Measurements from ENCODE around the gene C1orf167.
A peak's percentile ranks its signal among the peaks of the same experiment; 100 is the strongest.

The C1orf167 gene

GRCh38 chr1:11719313-11720032, 42.5 kb upstream of the C1orf167 start:
- peak overlapping the region; percentile 53 for H3K4me3 ChIP-seq (ENCODE audit: low read depth, low read length)
- DNase-seq (ENCODE audit: low read depth), result peak; percentile 90
- TF ChIP-seq, protein P1, sequence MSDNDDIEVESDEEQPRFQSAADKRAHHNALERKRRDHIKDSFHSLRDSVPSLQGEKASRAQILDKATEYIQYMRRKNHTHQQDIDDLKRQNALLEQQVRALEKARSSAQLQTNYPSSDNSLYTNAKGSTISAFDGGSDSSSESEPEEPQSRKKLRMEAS (IDR thresholded peaks at IDR 0.05; ENCODE audit: low read depth, low read length), result peak; percentile 83
- TF ChIP-seq POLR2A (IDR thresholded peaks at IDR 0.05; ENCODE audit: extremely low read depth, insufficient read length), result peak; percentile 43
- peak; percentile 92 for TF ChIP-seq CTCF (IDR thresholded peaks at IDR 0.05; ENCODE audit: low read depth, low read length)
- TF ChIP-seq MYC (IDR thresholded peaks at IDR 0.05; ENCODE audit: low read depth, low read length), result peak; percentile 93

DNA sequence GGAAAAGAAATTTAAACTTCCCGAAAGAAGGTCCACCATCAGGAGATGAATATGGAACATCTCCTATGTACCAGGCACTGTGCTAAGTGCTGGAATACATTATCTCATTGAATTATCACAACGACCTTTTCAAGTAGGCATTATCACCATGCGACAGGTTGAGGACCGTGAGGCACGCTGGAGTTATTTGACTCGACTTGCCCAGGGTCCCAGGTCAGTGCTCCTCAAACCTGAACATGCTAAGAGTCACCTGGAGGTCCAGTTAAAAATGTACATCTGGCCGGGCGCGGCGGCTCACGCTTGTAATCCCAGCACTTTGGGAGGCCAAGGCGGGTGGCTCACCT, 42.0 kb upstream of the C1orf167 start:
- no peak for TF ChIP-seq POLR2A (IDR thresholded peaks at IDR 0.05; ENCODE audit: extremely low read depth, insufficient read length)
- no peak for TF ChIP-seq MYC (IDR thresholded peaks at IDR 0.05; ENCODE audit: low read depth, low read length)
- TF ChIP-seq CTCF (IDR thresholded peaks at IDR 0.05; ENCODE audit: low read depth, low read length), result no peak
- no peak for DNase-seq (ENCODE audit: low read depth)
- peak overlapping the region; percentile 53 for H3K4me3 ChIP-seq (ENCODE audit: low read depth, low read length)

GRCh38 chr1:11720525-11720924, 41.5 kb upstream of the C1orf167 start:
- H3K4me3 ChIP-seq (ENCODE audit: low read depth, low read length), result no peak overlapping the region
- TF ChIP-seq MYC (IDR thresholded peaks at IDR 0.05; ENCODE audit: low read depth, low read length) (no peak), POLR2A (IDR thresholded peaks at IDR 0.05; ENCODE audit: extremely low read depth, insufficient read length) (no peak), CTCF (IDR thresholded peaks at IDR 0.05; ENCODE audit: low read depth, low read length) (no peak)
- TF ChIP-seq, protein P1 (IDR thresholded peaks at IDR 0.05; ENCODE audit: low read depth, low read length), result no peak
- no peak for DNase-seq (ENCODE audit: low read depth)

DNA sequence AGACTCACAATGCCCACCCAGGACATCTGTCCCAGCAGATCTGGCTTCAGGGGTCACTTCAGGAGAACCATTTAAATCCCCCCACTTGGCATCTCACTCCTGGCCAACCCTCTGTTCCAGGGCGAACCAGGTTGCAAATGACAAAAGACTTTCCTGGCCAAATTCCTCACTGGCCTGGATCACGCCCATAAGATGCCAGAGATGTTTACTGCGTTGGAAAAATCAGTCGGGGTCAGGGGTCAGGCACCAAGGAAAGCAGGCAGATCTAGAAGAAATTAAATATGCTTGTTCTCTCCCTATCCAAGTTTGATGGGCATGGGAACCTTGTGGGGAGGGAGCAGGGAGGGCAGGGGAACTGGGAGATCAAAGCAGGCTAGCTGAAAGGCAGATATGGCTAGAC, 40.7 kb upstream of the C1orf167 start:
- no peak for DNase-seq (ENCODE audit: low read depth)
- H3K4me3 ChIP-seq (ENCODE audit: low read depth, low read length), result no peak overlapping the region
- TF ChIP-seq, protein P1 (IDR thresholded peaks at IDR 0.05; ENCODE audit: low read depth, low read length), result no peak
- TF ChIP-seq POLR2A (IDR thresholded peaks at IDR 0.05; ENCODE audit: extremely low read depth, insufficient read length), result no peak
- TF ChIP-seq MYC (IDR thresholded peaks at IDR 0.05; ENCODE audit: low read depth, low read length), result no peak
- no peak for TF ChIP-seq CTCF (IDR thresholded peaks at IDR 0.05; ENCODE audit: low read depth, low read length)

GRCh38 chr1:11722538-11722937, 39.5 kb upstream of the C1orf167 start:
- H3K4me3 ChIP-seq (ENCODE audit: low read depth, low read length), result no peak overlapping the region
- no peak for DNase-seq (ENCODE audit: low read depth)
- no peak for TF ChIP-seq MYC (IDR thresholded peaks at IDR 0.05; ENCODE audit: low read depth, low read length)
- TF ChIP-seq CTCF (IDR thresholded peaks at IDR 0.05; ENCODE audit: low read depth, low read length), result no peak
- no peak for TF ChIP-seq POLR2A (IDR thresholded peaks at IDR 0.05; ENCODE audit: extremely low read depth, insufficient read length)
- TF ChIP-seq, protein P1 (IDR thresholded peaks at IDR 0.05; ENCODE audit: low read depth, low read length), result no peak

Measured in NB4 (cell line).